Tibial artery (tissue), 4 donors: ENCODE data around the gene PRSS33.

Experiments
- DNase-seq, 2 donors: peaks; one replicate each; pipeline ENCODE4 v3.0.0-alpha.2; 2019
- H3K27ac ChIP-seq, 2 donors: fragments of 200-600 bp; sonication (generic) in 1 of 2; 1 replicate in 1 of 2; 2 replicates in 1 of 2; pipeline ENCODE4 v1.5.1; 2018 to 2019; ENCODE audit warnings: mild to moderate bottlenecking in 1 of 2
- H3K27me3 ChIP-seq, 2 donors: fragments of 200-600 bp; sonication (generic) in 1 of 2; one replicate each; pipeline versions ENCODE4 v1.5.1 to v1.6.0; 2016 to 2019
- H3K36me3 ChIP-seq, 3 donors: fragments of 200-600 bp; sonication (generic) in 2 of 3; one replicate each; pipeline ENCODE4 v1.5.1; 2016 to 2019; ENCODE audit warnings: mild to moderate bottlenecking in 2 of 3
- H3K4me1 ChIP-seq, 4 donors: fragments of 200-600 bp; sonication (generic) in 2 of 4; 1 replicate in 3 of 4; 2 replicates in 1 of 4; pipeline ENCODE4 v1.5.1; 2016 to 2019
- H3K4me3 ChIP-seq, 2 donors: fragments of 200-600 bp; sonication (generic) in 1 of 2; 1 replicate in 1 of 2; 2 replicates in 1 of 2; pipeline ENCODE4 v1.5.1; 2018 to 2019; ENCODE audit warnings: mild to moderate bottlenecking in 2 of 2
- H3K9me3 ChIP-seq, 3 donors: fragments of 200-600 bp; sonication (generic) in 1 of 3; one replicate each; pipeline ENCODE4 v1.5.1; 2016 to 2019
- CTCF ChIP-seq, 2 experiments: fragments of 200-600 bp in 1 of 2; fragments of 450-650 bp in 1 of 2; IDR thresholded peaks; one replicate each; pipeline ENCODE4 v1.5.1; 2017 to 2019; ENCODE audit warnings: antibody characterized with exemption in 2 of 2, mild to moderate bottlenecking in 1 of 2, moderate library complexity in 1 of 2
- intact Hi-C: fragments of 100-400 bp; cut with DNase I; formaldehyde crosslinking; loops from one replicate; pipeline ENCODE4 v1.15.0; 2023; ENCODE audit warnings: low total_unique reads

Gene PRSS33

GRCh38 chr16:2770057-2770951, 17.1 kb downstream of the PRSS33 start:
- no peaks in the 10 kb centered on the region for H3K9me3 ChIP-seq
- peaks cover 0 to 25% (median 13%) of the 10 kb centered on the region in 4 donors for H3K4me1 ChIP-seq
- no peak for TF ChIP-seq CTCF (IDR thresholded peaks at IDR 0.05)
- no peak overlapping the region for H3K27ac ChIP-seq
- peaks cover 68 to 100% (median 88%) of the 10 kb centered on the region in 3 donors for H3K36me3 ChIP-seq
- H3K4me3 ChIP-seq, result no peak overlapping the region
- no peak for DNase-seq
- H3K27me3 ChIP-seq, result no peaks in the 10 kb centered on the region
- intact Hi-C loops, result no loop called here

GRCh38 chr16:2769675-2770056, 17.7 kb downstream of the PRSS33 start:
- Histone ChIP-seq H3K36me3 (peaks cover 70 to 100% (median 94%) of the 10 kb centered on the region in 3 donors), H3K27ac (peak overlapping the region in 1 of 2 donors; percentile 22), H3K9me3 (no peaks in the 10 kb centered on the region), H3K4me1 (peaks cover 0 to 19% (median 7%) of the 10 kb centered on the region in 4 donors), H3K27me3 (no peaks in the 10 kb centered on the region), H3K4me3 (no peak overlapping the region)
- intact Hi-C loops, result no loop called here
- no peak for DNase-seq
- TF ChIP-seq CTCF (IDR thresholded peaks at IDR 0.05), result no peak

GRCh38 chr16:2769100-2769529, 18.2 kb downstream of the PRSS33 start:
- Histone ChIP-seq H3K36me3 (peaks cover 75 to 100% (median 98%) of the 10 kb centered on the region in 3 donors), H3K4me3 (no peak overlapping the region), H3K4me1 (peaks cover 0 to 18% (median 3%) of the 10 kb centered on the region in 4 donors), H3K9me3 (no peaks in the 10 kb centered on the region), H3K27me3 (no peaks in the 10 kb centered on the region), H3K27ac (peak overlapping the region; percentile 22)
- no peak for DNase-seq
- intact Hi-C loops, result no loop called here
- no peak for TF ChIP-seq CTCF (IDR thresholded peaks at IDR 0.05)

GRCh38 chr16:2768403-2769089, 18.8 kb downstream of the PRSS33 start:
- Histone ChIP-seq H3K9me3 (no peaks in the 10 kb centered on the region), H3K4me3 (no peak overlapping the region), H3K36me3 (peaks cover 81 to 100% (median 98%) of the 10 kb centered on the region in 3 donors), H3K27me3 (no peaks in the 10 kb centered on the region), H3K27ac (peak overlapping the region; percentile 22), H3K4me1 (peaks cover 0 to 18% (median 2%) of the 10 kb centered on the region in 4 donors)
- DNase-seq, result no peak
- intact Hi-C loops, result no loop called here
- no peak for TF ChIP-seq CTCF (IDR thresholded peaks at IDR 0.05)

- no peak overlapping the region for H3K4me3 ChIP-seq
- TF ChIP-seq CTCF (IDR thresholded peaks at IDR 0.05), result no peak
- H3K27ac ChIP-seq, result no peak overlapping the region
- intact Hi-C loops, result no loop called here
- peaks cover 87 to 100% (median 98%) of the 10 kb centered on the region in 3 donors for H3K36me3 ChIP-seq
- H3K4me1 ChIP-seq, result peaks cover 0 to 18% (median 2%) of the 10 kb centered on the region in 4 donors
- H3K9me3 ChIP-seq, result no peaks in the 10 kb centered on the region
- H3K27me3 ChIP-seq, result no peaks in the 10 kb centered on the region
- no peak for DNase-seq
Observed at GRCh38 chr16:2767891-2768290, 19.5 kb downstream of the PRSS33 start.
